ENCODE data around the gene NKD1. TPM values are rescaled to one million over a fixed set of nuclear protein-coding genes. Genes with fewer than 3 reads are reported as not detected.

Gene NKD1
- total RNA-seq, 2 experiments from 2014 or later = 0.67 to 1.6 TPM

- no peak for DNase-seq
- H3K4me3 Mint-ChIP-seq = no peak overlapping the region
- no peaks in the 10 kb centered on the region for H3K4me1 Mint-ChIP-seq (ENCODE audit: low read depth)
- peaks cover 12% of the 10 kb centered on the region for H3K36me3 Mint-ChIP-seq
- intact Hi-C loops (cut with micrococcal nuclease) = no loop called here
- ChIA-PET CTCF (interaction anchor here (1.1 kb wide), 1 partner anchor 110 kb away, joined by 3 read pairs; no protein-coding TSS in a partner anchor), POLR2A (no interaction called here)
- peaks cover 7% of the 10 kb centered on the region for H3K9me3 Mint-ChIP-seq
- no peak overlapping the region for H3K27ac Mint-ChIP-seq
- H3K27me3 Mint-ChIP-seq = no peaks in the 10 kb centered on the region
These were observed 8.8 kb downstream of the NKD1 start for GRCh38 chr16:50557046-50557445.

GRCh38 chr16:50558913-50559312 is 10.7 kb downstream of the NKD1 start:
- intact Hi-C loops (cut with micrococcal nuclease) = no loop called here
- POLR2A ChIA-PET = no interaction called here
- DNase-seq = no peak

GRCh38 chr16:50559342-50559741 is 11.1 kb downstream of the NKD1 start:
- H3K27me3 Mint-ChIP-seq = no peaks in the 10 kb centered on the region
- H3K27ac Mint-ChIP-seq = no peak overlapping the region
- H3K4me3 Mint-ChIP-seq = no peak overlapping the region
- peaks cover 7% of the 10 kb centered on the region for H3K9me3 Mint-ChIP-seq
- ChIA-PET CTCF (no interaction called here), POLR2A (no interaction called here)
- intact Hi-C loops (cut with micrococcal nuclease) = no loop called here
- H3K36me3 Mint-ChIP-seq = peaks cover 12% of the 10 kb centered on the region
- DNase-seq = no peak
- no peaks in the 10 kb centered on the region for H3K4me1 Mint-ChIP-seq (ENCODE audit: low read depth)

More at GRCh38 chr16:50558913-50559312, 10.7 kb downstream of the NKD1 start:
- no peak overlapping the region for H3K27ac Mint-ChIP-seq
- H3K4me1 Mint-ChIP-seq (ENCODE audit: low read depth) = no peaks in the 10 kb centered on the region
- H3K36me3 Mint-ChIP-seq = peaks cover 12% of the 10 kb centered on the region
- peaks cover 7% of the 10 kb centered on the region for H3K9me3 Mint-ChIP-seq
- no peak overlapping the region for H3K4me3 Mint-ChIP-seq
- CTCF ChIA-PET = interaction anchor here (0.8 kb wide), 1 partner anchor 10 kb away, joined by 3 read pairs; no protein-coding TSS in a partner anchor
- H3K27me3 Mint-ChIP-seq = no peaks in the 10 kb centered on the region

GRCh38 chr16:50559804-50560514 is 11.8 kb downstream of the NKD1 start:
- Mint-ChIP-seq H3K36me3 (peaks cover 12% of the 10 kb centered on the region), H3K27me3 (no peaks in the 10 kb centered on the region), H3K27ac (no peak overlapping the region), H3K4me1 (ENCODE audit: low read depth) (no peaks in the 10 kb centered on the region), H3K9me3 (peaks cover 7% of the 10 kb centered on the region), H3K4me3 (no peak overlapping the region)
- ChIA-PET CTCF (no interaction called here), POLR2A (no interaction called here)
- intact Hi-C loops (cut with micrococcal nuclease) = no loop called here
- DNase-seq = no peak

GRCh38 chr16:50560903-50561863 is 13.0 kb downstream of the NKD1 start:
- no peaks in the 10 kb centered on the region for H3K4me1 Mint-ChIP-seq (ENCODE audit: low read depth)
- ChIA-PET POLR2A (no interaction called here), CTCF (no interaction called here)
- H3K27ac Mint-ChIP-seq = no peak overlapping the region
- H3K9me3 Mint-ChIP-seq = peaks cover 7% of the 10 kb centered on the region
- DNase-seq = no peak
- intact Hi-C loops (cut with micrococcal nuclease) = no loop called here
- H3K4me3 Mint-ChIP-seq = no peak overlapping the region
- H3K27me3 Mint-ChIP-seq = no peaks in the 10 kb centered on the region
- H3K36me3 Mint-ChIP-seq = peaks cover 12% of the 10 kb centered on the region

GRCh38 chr16:50562657-50563056 is 14.5 kb downstream of the NKD1 start:
- Mint-ChIP-seq H3K4me1 (ENCODE audit: low read depth) (no peaks in the 10 kb centered on the region), H3K27me3 (no peaks in the 10 kb centered on the region), H3K4me3 (no peak overlapping the region), H3K9me3 (peaks cover 7% of the 10 kb centered on the region), H3K27ac (no peak overlapping the region), H3K36me3 (peaks cover 7% of the 10 kb centered on the region)
- POLR2A ChIA-PET = no interaction called here
- CTCF ChIA-PET = no interaction called here
- no peak for DNase-seq
- intact Hi-C loops (cut with micrococcal nuclease) = no loop called here

- H3K27me3 Mint-ChIP-seq = no peaks in the 10 kb centered on the region
- intact Hi-C loops (cut with micrococcal nuclease) = no loop called here
- CTCF ChIA-PET = no interaction called here
These were observed 15.8 kb downstream of the NKD1 start for GRCh38 chr16:50563989-50564388.

GRCh38 chr16:50565428-50565827 is 17.2 kb downstream of the NKD1 start:
- H3K9me3 Mint-ChIP-seq = peaks cover 7% of the 10 kb centered on the region
- POLR2A ChIA-PET = no interaction called here
- no peak for DNase-seq
- no peak overlapping the region for H3K4me3 Mint-ChIP-seq
- no peaks in the 10 kb centered on the region for H3K27me3 Mint-ChIP-seq
- H3K27ac Mint-ChIP-seq = no peak overlapping the region
- CTCF ChIA-PET = interaction anchor here (1.0 kb wide), 1 partner anchor 10 kb away, joined by 3 read pairs; no protein-coding TSS in a partner anchor
- intact Hi-C loops (cut with micrococcal nuclease) = no loop called here
- no peaks in the 10 kb centered on the region for H3K4me1 Mint-ChIP-seq (ENCODE audit: low read depth)
- H3K36me3 Mint-ChIP-seq = peaks cover 7% of the 10 kb centered on the region

More at GRCh38 chr16:50563989-50564388, 15.8 kb downstream of the NKD1 start:
- Mint-ChIP-seq H3K9me3 (peaks cover 7% of the 10 kb centered on the region), H3K4me1 (ENCODE audit: low read depth) (no peaks in the 10 kb centered on the region), H3K27ac (no peak overlapping the region), H3K36me3 (peaks cover 7% of the 10 kb centered on the region), H3K4me3 (no peak overlapping the region)
- DNase-seq = no peak
- POLR2A ChIA-PET = no interaction called here

- Mint-ChIP-seq H3K27ac (no peak overlapping the region), H3K36me3 (peaks cover 5% of the 10 kb centered on the region), H3K27me3 (no peaks in the 10 kb centered on the region), H3K9me3 (peaks cover 5% of the 10 kb centered on the region), H3K4me1 (ENCODE audit: low read depth) (no peaks in the 10 kb centered on the region), H3K4me3 (no peak overlapping the region)
- no peak for DNase-seq
- ChIA-PET CTCF (interaction anchor here (1.0 kb wide), 1 partner anchor 11 kb away, joined by 3 read pairs; no protein-coding TSS in a partner anchor), POLR2A (no interaction called here)
- intact Hi-C loops (cut with micrococcal nuclease) = no loop called here
These were observed 18.1 kb downstream of the NKD1 start for GRCh38 chr16:50566014-50566962.

GRCh38 chr16:50567651-50568050 is 19.5 kb downstream of the NKD1 start:
- H3K9me3 Mint-ChIP-seq = no peaks in the 10 kb centered on the region
- H3K4me1 Mint-ChIP-seq (ENCODE audit: low read depth) = no peaks in the 10 kb centered on the region
- POLR2A ChIA-PET = no interaction called here
- DNase-seq = no peak
- no peak overlapping the region for H3K4me3 Mint-ChIP-seq
- CTCF ChIA-PET = interaction anchor here (1.0 kb wide), 1 partner anchor 241 kb away, joined by 3 read pairs; no protein-coding TSS in a partner anchor
- no peak overlapping the region for H3K27ac Mint-ChIP-seq
- H3K36me3 Mint-ChIP-seq = no peaks in the 10 kb centered on the region
- intact Hi-C loops (cut with micrococcal nuclease) = no loop called here
- no peaks in the 10 kb centered on the region for H3K27me3 Mint-ChIP-seq

GRCh38 chr16:50568187-50568815 is 20.1 kb downstream of the NKD1 start:
- ChIA-PET POLR2A (interaction anchor here (0.5 kb wide), 1 partner anchor 8 kb away, joined by 3 read pairs; no protein-coding TSS in a partner anchor), CTCF (interaction anchor here (1.2 kb wide), 1 partner anchor 238 kb away, joined by 4 read pairs; no protein-coding TSS in a partner anchor)
- Mint-ChIP-seq H3K4me1 (ENCODE audit: low read depth) (no peaks in the 10 kb centered on the region), H3K9me3 (no peaks in the 10 kb centered on the region), H3K27ac (no peak overlapping the region), H3K36me3 (no peaks in the 10 kb centered on the region), H3K4me3 (no peak overlapping the region), H3K27me3 (no peaks in the 10 kb centered on the region)
- intact Hi-C loops (cut with micrococcal nuclease) = no loop called here
- no peak for DNase-seq
